Nephron progenitor cell (in vitro differentiated cells): Measurements from ENCODE around the gene KATNIP.
A peak's percentile ranks its signal among the peaks of the same experiment; 100 is the strongest.

ENCODE experiments used
- DNase-seq: peaks from one replicate; pipeline ENCODE4 v3.0.0; 2021
- H3K27ac Mint-ChIP-seq: 2 replicates; pipeline ENCODE4 v1.8.0; 2021; ENCODE audit warnings: mild to moderate bottlenecking, moderate library complexity, mixed read lengths
- H3K27me3 Mint-ChIP-seq: 2 replicates; pipeline ENCODE4 v1.8.0; 2021; ENCODE audit warnings: mild to moderate bottlenecking, low read depth, mixed read lengths; ENCODE audit not compliant: poor library complexity
- H3K36me3 Mint-ChIP-seq: 2 replicates; pipeline ENCODE4 v1.8.0; 2021; ENCODE audit warnings: low read depth, mixed read lengths
- H3K4me1 Mint-ChIP-seq: 2 replicates; pipeline ENCODE4 v1.8.0; 2021; ENCODE audit warnings: mixed read lengths
- H3K4me3 Mint-ChIP-seq: 2 replicates; pipeline ENCODE4 v1.8.0; 2021; ENCODE audit warnings: mild to moderate bottlenecking, moderate library complexity, mixed read lengths
- H3K9me3 Mint-ChIP-seq: 2 replicates; pipeline ENCODE4 v1.8.0; 2021; ENCODE audit warnings: mild to moderate bottlenecking, moderate library complexity, mixed read lengths
- CTCF ChIP-seq: fragments of 200-600 bp; sonication (generic); IDR thresholded peaks from 2 replicates; pipeline ENCODE4 v1.5.0; 2021; ENCODE audit warnings: antibody characterized with exemption

The KATNIP gene

GRCh38 chr16:27539636-27540035, 10.3 kb upstream of the KATNIP start:
- H3K27me3 Mint-ChIP-seq, result peaks cover 6% of the 10 kb centered on the region
- no peak for TF ChIP-seq CTCF
- peak overlapping the region; percentile 23 for H3K27ac Mint-ChIP-seq
- H3K36me3 Mint-ChIP-seq, result peaks cover 84% of the 10 kb centered on the region
- no peak overlapping the region for H3K4me3 Mint-ChIP-seq
- H3K4me1 Mint-ChIP-seq, result peaks cover 4% of the 10 kb centered on the region
- H3K9me3 Mint-ChIP-seq, result peaks cover 3% of the 10 kb centered on the region
- DNase-seq, result no peak

- no peak for TF ChIP-seq CTCF
- no peak overlapping the region for H3K27ac Mint-ChIP-seq
- peaks cover 28% of the 10 kb centered on the region for H3K4me1 Mint-ChIP-seq
- H3K27me3 Mint-ChIP-seq, result peaks cover 2% of the 10 kb centered on the region
- peaks cover 73% of the 10 kb centered on the region for H3K36me3 Mint-ChIP-seq
- peaks cover 3% of the 10 kb centered on the region for H3K9me3 Mint-ChIP-seq
- H3K4me3 Mint-ChIP-seq, result no peak overlapping the region
- no peak for DNase-seq
These were observed 6.1 kb upstream of the KATNIP start for GRCh38 chr16:27543801-27544200.

DNA sequence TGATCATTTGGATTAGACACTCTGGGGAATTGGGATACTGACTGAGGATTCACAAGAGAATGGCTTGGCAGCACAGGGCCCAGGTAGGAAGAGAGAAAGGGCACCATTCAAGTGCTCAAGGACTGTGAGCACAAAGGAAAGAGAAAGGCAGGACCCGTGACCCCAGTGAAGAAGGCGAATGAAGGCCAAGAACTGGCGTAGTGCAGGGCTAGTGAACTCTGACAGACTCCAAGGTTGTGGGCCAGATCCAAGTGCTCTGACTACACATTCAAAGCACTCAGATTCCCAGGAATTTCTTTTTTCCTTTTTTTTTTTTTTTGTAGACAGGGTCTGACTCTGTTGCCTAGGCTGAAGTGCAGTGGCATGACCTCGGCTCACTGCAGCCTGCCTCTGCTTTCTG, 5.3 kb upstream of the KATNIP start:
- no peak for DNase-seq
- Mint-ChIP-seq H3K4me1 (peaks cover 34% of the 10 kb centered on the region), H3K4me3 (no peak overlapping the region), H3K27ac (no peak overlapping the region), H3K9me3 (peaks cover 3% of the 10 kb centered on the region), H3K27me3 (no peaks in the 10 kb centered on the region), H3K36me3 (peaks cover 64% of the 10 kb centered on the region)
- TF ChIP-seq CTCF, result no peak

DNA sequence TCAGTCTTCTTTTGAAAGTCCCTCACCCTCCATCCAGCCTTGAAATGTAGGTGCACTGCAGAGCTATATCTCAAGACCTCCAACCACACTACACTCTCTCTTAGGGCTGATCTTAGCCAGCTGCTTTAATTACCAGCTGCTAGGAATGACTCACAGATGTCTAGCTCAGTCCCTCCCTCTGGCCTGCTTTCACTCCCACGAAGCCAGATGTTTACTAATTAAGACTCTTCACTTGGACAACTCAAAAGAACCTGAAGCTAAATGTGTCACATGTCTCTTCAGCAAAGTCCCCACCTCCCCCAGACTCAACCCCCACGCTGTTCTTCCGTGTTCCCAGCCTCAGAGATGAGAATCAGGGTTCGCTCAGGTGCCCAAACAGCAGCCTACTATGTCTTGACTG, 2.8 kb upstream of the KATNIP start:
- H3K4me1 Mint-ChIP-seq, result peaks cover 47% of the 10 kb centered on the region
- no peaks in the 10 kb centered on the region for H3K27me3 Mint-ChIP-seq
- H3K4me3 Mint-ChIP-seq, result peak overlapping the region; percentile 64
- H3K36me3 Mint-ChIP-seq, result peaks cover 41% of the 10 kb centered on the region
- DNase-seq, result no peak
- H3K27ac Mint-ChIP-seq, result peak overlapping the region; percentile 84
- no peaks in the 10 kb centered on the region for H3K9me3 Mint-ChIP-seq
- TF ChIP-seq CTCF, result no peak

GRCh38 chr16:27547851-27548250, 2.1 kb upstream of the KATNIP start:
- H3K27ac Mint-ChIP-seq, result peak overlapping the region; percentile 95
- no peak for TF ChIP-seq CTCF
- H3K9me3 Mint-ChIP-seq, result no peaks in the 10 kb centered on the region
- DNase-seq, result no peak
- H3K4me3 Mint-ChIP-seq, result peak overlapping the region; percentile 99
- H3K4me1 Mint-ChIP-seq, result peaks cover 47% of the 10 kb centered on the region
- peaks cover 36% of the 10 kb centered on the region for H3K36me3 Mint-ChIP-seq
- H3K27me3 Mint-ChIP-seq, result no peaks in the 10 kb centered on the region

- Mint-ChIP-seq H3K9me3 (no peaks in the 10 kb centered on the region), H3K4me1 (peaks cover 47% of the 10 kb centered on the region), H3K36me3 (peaks cover 24% of the 10 kb centered on the region), H3K4me3 (peak overlapping the region; percentile 99), H3K27me3 (no peaks in the 10 kb centered on the region), H3K27ac (peak overlapping the region; percentile 60)
- TF ChIP-seq CTCF, result no peak
- no peak for DNase-seq
These were observed 539 bp upstream of the KATNIP start for GRCh38 chr16:27549464-27549745.
